ENCODE data around the gene CCDC191.

Gene CCDC191

DNA sequence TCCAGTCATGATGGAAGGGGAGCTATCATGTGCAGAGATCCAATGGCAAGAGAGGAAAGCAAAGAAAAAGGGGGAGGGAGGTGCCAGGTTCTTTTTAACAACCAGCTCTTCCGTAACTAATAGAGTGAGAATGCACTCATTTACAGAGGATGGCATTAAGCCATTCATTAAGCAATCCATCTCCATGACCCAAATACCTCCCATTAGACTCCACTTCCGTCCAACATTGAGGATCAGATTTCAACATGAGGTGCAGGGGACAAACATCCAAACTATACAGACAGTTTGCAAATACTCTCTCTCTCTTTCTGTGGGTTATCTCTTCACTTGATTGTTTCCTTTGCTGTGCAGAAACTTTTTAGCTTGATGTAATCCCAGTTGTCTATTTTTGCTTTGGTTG is 87.3 kb downstream of the CCDC191 start:
- no peak for DNase-seq (ENCODE audit: low read depth in 3 of 3, low spot score in 1 of 3)

DNA sequence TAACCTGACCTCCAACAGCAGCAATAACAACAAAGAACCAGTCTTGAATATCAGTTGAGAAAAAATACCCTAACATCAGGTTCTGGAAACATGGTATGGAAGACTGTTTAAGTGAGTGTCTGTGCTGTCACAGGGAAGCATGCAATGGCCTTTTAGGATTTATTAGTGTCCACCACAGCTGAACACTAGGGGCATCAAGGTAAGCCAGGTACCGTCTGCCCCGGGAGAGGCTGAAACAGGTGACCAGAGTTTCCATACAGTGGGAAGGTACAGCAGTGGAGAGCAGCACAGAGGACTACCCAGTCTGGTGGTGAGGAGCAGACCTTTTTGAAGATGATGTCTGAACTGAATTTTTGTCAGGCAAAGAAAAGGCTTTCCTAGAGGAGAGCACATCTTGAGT is 90.2 kb downstream of the CCDC191 start:
- DNase-seq (ENCODE audit: low read depth in 3 of 3, low spot score in 1 of 3): no peak

DNA sequence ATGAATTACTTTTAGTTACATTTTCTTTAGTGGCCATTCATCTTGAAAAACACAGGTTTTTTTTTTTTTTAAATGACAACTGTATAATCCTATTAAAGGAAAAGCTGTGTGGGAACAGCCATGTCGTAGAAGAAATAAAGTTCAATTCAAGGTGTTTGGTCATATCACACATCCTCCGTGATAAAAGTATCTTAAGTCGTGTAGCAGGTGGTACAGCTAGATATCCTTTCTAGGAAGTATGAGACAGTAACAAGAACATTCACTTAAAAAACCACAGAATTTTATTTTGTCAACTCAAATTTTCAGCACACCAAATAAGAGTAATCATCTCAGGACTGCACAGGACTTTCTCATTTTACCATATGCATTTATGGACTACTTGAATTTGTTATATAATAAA is 92.4 kb downstream of the CCDC191 start:
- DNase-seq (ENCODE audit: low read depth in 3 of 3, low spot score in 1 of 3): no peak

DNA sequence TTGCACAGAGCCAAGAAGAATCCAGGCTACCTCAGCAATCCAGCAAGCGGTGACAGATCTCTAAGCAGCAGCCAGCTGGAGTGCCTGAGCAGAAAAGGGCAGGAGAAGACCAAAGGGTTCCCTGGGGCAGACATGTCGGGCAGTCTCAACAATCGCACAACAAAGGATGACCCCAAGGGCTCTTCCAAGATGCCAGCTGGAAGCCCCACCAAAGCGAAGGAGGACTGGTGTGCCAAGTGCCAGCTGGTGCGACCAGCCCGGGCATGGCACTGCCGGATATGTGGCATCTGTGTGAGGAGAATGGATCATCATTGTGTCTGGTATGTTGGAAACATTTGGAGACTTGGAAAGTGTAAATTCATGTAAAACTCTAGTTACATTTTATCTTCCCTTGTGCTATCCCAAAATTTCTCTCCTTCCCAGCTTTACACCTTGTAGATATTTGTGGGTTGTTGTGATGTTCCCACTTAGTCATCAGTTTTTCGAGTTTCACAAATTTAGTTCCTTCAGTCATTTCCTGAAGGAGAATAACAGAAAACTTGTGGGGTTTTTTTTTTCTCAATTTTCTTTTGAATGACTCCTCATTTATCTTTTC is 102.1 kb downstream of the CCDC191 start:
- DNase-seq (ENCODE audit: low read depth in 3 of 3, low spot score in 1 of 3): no peak

DNA sequence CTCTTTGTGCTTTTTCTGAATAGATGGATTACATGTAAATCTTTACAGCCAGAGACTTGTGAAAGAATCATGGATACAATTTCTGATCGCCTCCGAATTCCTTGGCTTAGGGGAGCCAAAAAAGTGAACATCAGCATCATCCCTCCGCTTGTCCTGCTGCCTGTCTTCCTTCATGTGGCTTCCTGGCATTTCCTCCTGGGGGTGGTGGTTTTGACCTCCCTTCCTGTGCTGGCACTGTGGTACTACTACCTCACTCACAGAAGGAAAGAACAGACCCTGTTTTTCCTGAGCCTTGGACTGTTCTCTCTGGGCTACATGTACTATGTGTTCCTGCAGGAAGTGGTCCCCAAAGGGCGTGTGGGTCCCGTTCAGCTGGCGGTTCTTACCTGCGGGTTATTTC is 102.6 kb downstream of the CCDC191 start:
- DNase-seq (ENCODE audit: low read depth in 3 of 3, low spot score in 1 of 3): no peak

DNA sequence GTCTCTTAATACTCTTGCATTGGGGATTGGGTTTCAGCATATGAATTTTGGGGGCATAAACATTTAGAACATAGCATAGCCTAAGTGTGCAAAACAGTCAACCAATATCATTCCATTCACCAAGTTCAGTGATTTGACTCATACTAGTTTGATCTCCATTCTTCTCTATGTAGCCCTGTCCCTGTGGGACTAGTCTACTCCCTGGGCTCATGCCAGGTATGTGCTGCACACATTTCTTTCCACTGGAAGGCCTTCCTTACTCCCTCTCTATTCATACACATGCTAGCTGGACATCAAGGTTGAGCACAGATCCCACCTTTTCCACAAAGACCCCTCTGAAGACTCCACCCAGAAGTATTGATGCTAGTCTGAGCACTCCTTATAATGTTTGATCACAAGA is 103.4 kb downstream of the CCDC191 start:
- DNase-seq (ENCODE audit: low read depth in 3 of 3, low spot score in 1 of 3): no peak

DNA sequence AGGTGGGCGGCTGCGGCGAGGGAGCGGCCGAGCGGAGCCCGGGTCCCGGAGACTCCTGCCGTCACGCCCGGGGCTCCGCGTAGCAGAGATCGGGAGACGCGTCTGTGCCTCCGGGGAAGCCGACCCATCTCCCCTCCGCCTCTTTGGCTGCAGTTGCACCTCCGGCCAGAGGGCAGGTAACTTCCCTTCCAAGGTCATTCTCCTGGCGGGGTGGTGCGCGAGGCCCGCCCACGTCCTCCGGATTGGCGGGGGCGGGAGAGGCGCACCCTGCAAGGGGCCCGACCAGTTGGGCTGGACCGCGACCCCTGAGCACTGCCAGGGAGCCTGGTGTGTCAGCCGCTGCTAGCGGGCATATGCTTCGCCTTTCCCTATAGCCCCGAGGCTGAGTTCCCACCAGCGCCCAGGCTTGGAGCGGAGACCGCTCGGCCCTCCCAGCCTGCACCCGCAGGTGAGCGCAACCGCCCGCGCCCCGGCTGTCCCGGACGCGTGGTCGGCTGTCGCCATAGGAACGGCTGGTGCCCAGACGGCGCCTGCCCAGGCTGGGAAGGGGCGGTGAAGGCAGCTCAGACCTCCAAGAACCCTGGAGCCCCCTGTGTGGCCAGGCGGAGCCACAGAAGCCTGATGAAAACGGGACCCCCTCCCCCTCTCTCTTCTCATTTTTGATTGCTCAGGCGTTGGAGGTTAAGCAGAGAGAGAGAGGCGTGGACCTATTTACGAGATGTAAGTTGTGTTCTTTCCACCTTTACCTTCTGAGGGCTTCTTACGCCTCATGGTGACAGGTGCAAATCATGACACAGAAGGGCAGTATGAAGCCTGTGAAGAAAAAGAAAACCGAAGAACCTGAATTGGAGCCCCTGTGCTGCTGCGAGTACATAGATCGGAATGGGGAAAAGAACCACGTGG is 108.1 kb downstream of the CCDC191 start:
- DNase-seq (ENCODE audit: low read depth in 3 of 3, low spot score in 1 of 3): peak in 1 of 3 donors; percentile 5

DNA sequence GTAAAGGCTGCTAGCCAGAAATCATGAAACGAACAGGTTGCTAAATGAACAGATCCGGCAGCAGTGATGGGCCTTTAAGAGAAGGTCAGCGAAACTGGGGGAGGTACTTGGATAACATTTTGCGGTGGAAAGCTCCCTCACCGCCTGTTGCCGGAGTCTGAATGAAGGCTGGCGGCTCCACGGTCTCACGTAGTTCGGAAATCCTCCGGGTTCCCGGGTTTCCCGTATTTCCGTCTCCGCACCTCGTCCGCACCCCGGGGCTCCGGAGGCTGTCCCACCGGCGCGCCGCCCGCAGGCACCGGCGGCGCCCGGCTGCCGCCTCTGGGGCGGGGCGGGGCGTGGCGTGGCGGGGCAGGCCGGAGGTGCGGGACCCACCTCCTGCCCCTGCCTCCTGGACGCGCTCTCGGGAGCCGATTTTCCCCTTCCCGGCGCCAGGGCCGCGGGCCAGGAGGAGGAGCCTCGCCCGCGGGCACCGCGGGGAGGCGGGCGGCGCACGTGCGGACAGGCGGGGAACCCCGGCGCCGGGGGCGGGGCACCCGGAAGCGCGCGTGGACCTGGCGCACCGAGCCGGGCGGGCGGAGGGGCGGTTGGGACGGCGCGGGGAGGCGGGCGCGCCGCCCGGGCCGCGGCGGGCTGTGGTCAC is 108.8 kb downstream of the CCDC191 start, which contains the start of gene ZDHHC23:
TSS of gene ZDHHC23 (plus strand) at position 642 of the 643 bp plus-strand sequence. CDS start 790 bp downstream, outside the sequence.
- peak; percentile 19 to 59 (median 38) for DNase-seq (ENCODE audit: low read depth in 3 of 3, low spot score in 1 of 3)

DNA sequence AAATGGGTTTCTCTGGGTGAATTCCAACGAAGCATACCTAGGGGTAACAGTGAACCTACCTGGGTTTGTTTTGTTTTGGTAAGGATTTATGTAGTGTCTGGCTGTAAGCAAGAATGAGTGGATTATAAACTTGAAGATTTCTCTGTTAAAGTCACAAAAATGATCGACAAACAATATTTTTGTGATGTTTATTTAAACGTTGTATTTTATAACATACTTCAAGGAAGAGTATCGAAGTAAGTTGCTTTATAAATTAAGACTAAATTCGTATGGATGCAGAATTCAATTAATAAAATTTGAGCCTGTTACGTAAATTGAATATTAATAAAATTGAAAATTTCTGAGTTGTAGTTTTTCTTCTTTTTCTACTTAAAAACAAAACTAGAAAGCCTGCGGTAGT is 109.5 kb downstream of the CCDC191 start:
- DNase-seq (ENCODE audit: low read depth in 3 of 3, low spot score in 1 of 3): no peak

DNA sequence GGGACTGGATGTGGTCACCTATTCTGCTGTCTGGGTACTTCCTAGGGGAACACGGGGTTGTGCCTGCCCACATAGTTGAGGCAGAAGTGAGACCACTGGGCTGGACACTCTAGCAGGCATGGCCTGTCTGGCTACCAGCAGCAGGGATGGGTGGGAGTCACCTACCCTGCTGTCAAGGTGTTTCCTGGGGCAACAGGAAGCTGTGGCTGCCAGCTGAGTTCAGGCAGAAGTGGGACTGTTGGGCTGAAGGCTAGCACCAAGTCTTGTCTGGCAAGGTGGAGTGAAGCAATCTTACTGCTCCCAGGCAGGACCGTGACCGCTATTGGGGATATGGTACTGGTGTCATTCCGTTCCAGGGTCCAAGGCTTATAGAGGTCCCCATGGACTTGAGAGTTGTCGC is 128.8 kb downstream of the CCDC191 start:
- no peak for DNase-seq (ENCODE audit: low read depth in 3 of 3, low spot score in 1 of 3)

DNA sequence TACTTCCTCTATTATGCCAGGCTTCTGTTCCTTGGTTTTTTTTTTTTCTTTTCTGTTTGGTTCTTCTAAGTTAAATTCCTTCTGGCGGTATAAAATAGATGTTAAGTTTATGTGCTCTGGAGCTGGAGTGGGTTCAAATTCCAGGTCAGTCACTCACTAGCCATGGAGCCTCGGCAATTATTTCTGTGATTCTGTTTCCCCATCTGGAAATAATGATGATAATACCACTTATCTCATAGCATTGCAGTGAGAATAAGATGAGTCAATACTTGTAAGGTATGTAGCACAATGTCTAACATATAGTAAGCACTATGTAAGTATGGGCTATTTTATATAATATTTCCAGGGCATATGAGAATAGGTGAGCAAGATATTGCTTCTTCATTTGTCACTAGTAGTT is 141.7 kb downstream of the CCDC191 start:
- DNase-seq (ENCODE audit: low read depth in 3 of 3, low spot score in 1 of 3): no peak
